ENCODE results near the gene ASCL1. TPM values are rescaled to one million over a fixed set of nuclear protein-coding genes. Genes with fewer than 3 reads are reported as not detected.

The ASCL1 gene
- total and polyA plus RNA-seq, 10 of the 15 experiments (the other 5 are each of a cell fraction or from before 2014, with no cell fraction given): 10.6 to 61.1 (median 20.5) TPM

DNA sequence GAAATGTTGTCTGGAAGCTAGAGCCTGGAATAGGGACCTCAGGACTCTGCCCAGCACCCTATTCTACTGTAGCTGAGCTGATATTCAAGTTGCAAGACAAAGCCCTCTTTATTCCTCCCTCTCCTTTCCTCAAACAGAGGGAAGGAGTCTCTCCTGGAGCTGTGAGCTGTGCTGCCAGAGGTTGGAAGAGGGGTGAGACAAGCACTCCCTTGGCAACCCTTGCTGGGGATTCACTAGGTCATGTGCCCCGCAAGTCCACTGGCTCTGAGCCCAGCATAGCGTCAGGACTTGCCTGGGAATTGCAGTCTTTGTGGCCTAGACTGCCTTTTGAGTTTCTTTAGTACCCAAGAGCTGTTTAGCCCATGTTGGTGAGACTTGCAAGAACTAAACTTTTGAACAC is 11.4 kb upstream of the ASCL1 start:
- Histone ChIP-seq H3K9ac (ENCODE audit: control insufficient read depth, insufficient read depth, low read length) (no peak overlapping the region), H2AFZ (ENCODE audit: control insufficient read depth, low read depth, low read length) (no peak overlapping the region), H4K20me1 (ENCODE audit: control insufficient read depth, insufficient read depth) (no peaks in the 10 kb centered on the region), H3K36me3 (ENCODE audit: control insufficient read depth in 2 of 2, insufficient read depth in 2 of 2, low read length in 1 of 2) (no peaks in the 10 kb centered on the region), H3K4me1 (ENCODE audit: control insufficient read depth, insufficient read depth, low read length) (peaks cover 4% of the 10 kb centered on the region), H3K4me3 (no peak overlapping the region), H3K27me3 (replicated peaks in 1 of 2; ENCODE audit: control insufficient read depth in 2 of 2, insufficient read depth in 2 of 2, low read length in 1 of 2) (no peaks in the 10 kb centered on the region; a peak in 1 of 4 replicates), H3K79me2 (ENCODE audit: control insufficient read depth, insufficient read depth, low read length) (no peaks in the 10 kb centered on the region), H3K9me3 (replicated peaks; ENCODE audit: control insufficient read depth, insufficient read depth, low read length) (no peaks in the 10 kb centered on the region; the same call in 2 of the 3 replicates), H3K27ac (ENCODE audit: control insufficient read depth, insufficient read depth) (no peak overlapping the region), H3K4me2 (ENCODE audit: control insufficient read depth, insufficient read depth) (no peak overlapping the region)
- ChIA-PET POLR2A (interaction anchor here (0.6 kb wide), 1 partner anchor 245 kb away, joined by 6 read pairs; no protein-coding TSS in a partner anchor), RAD21 (ENCODE audit: unreplicated experiment) (interaction anchor here (1.0 to 1.9 kb wide), 3 partner anchors 28 to 602 kb away, joined by 3 to 9 read pairs (median 6); no protein-coding TSS in a partner anchor), CTCF (interaction anchor here (1.0 to 17.5 kb wide), 4 partner anchors 46 to 602 kb away, joined by 3 to 281 read pairs (median 9); no protein-coding TSS in a partner anchor), SMC1A (ENCODE audit: uncharacterized antibody, unreplicated experiment) (interaction anchor here (1.2 to 1.7 kb wide), 3 partner anchors 63 to 602 kb away, joined by 6 to 7 read pairs (median 6); no protein-coding TSS in a partner anchor)
- DNase-seq (ENCODE audit: low read depth, low spot score) (no peak), FAIRE-seq (no peak), ATAC-seq (no peak)
- TF ChIP-seq SP1 (IDR thresholded peaks at IDR 0.05; ENCODE audit: low read depth, low read length) (no peak), CHD1 (IDR thresholded peaks at IDR 0.05; ENCODE audit: low read depth, low read length) (no peak), SMAD1 (IDR thresholded peaks at IDR 0.05; ENCODE audit: low read depth, partially characterized antibody) (no peak), YBX1 (IDR thresholded peaks at IDR 0.05) (no peak), RFX5 (IDR thresholded peaks at IDR 0.05; ENCODE audit: low read depth, low read length) (no peak), NFYA (IDR thresholded peaks at IDR 0.05; ENCODE audit: borderline replicate concordance, low read depth, low read length) (no peak)
- TF ChIP-seq, protein P1, sequence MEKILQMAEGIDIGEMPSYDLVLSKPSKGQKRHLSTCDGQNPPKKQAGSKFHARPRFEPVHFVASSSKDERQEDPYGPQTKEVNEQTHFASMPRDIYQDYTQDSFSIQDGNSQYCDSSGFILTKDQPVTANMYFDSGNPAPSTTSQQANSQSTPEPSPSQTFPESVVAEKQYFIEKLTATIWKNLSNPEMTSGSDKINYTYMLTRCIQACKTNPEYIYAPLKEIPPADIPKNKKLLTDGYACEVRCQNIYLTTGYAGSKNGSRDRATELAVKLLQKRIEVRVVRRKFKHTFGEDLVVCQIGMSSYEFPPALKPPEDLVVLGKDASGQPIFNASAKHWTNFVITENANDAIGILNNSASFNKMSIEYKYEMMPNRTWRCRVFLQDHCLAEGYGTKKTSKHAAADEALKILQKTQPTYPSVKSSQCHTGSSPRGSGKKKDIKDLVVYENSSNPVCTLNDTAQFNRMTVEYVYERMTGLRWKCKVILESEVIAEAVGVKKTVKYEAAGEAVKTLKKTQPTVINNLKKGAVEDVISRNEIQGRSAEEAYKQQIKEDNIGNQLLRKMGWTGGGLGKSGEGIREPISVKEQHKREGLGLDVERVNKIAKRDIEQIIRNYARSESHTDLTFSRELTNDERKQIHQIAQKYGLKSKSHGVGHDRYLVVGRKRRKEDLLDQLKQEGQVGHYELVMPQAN (conservative IDR thresholded peaks at IDR 0.05): no peak
- BruUV-seq (replicated peaks): no TSS peak
- WGBS (ENCODE audit: insufficient coverage, insufficient replicate concordance, low lambda C conversion rate, missing lambda C conversion rate): 7% methylated on average over 2 of the region's 2 CpGs
- in situ Hi-C loops (cut with MboI): loop anchor here (5.0 kb wide), 2 partner anchors 556 to 601 kb away; no protein-coding TSS in a partner anchor
- intact Hi-C loops (cut with micrococcal nuclease; ENCODE audit: unreplicated experiment): loop anchor here (5.0 kb wide), 1 partner anchor 686 kb away; no protein-coding TSS in a partner anchor
